ENCODE results near the gene RNF11. TPM values are rescaled to one million over a fixed set of nuclear protein-coding genes. Genes with fewer than 3 reads are reported as not detected.

Gene RNF11
- total RNA-seq, 1 donor from 2014 or later = 94.0 TPM

GRCh38 chr1:51238034-51238403 is 1.9 kb downstream of the RNF11 start:
- Histone ChIP-seq H3K9me3 (no peaks in the 10 kb centered on the region), H3K27ac (peak overlapping the region; percentile 93), H3K4me1 (peaks cover 44% of the 10 kb centered on the region), H3K4me3 (peak overlapping the region; percentile 91), H3K27me3 (no peaks in the 10 kb centered on the region), H3K36me3 (no peaks in the 10 kb centered on the region)
- DNase-seq (no peak), ATAC-seq (no peak)
- no peak for TF ChIP-seq CTCF (IDR thresholded peaks at IDR 0.05)
- intact Hi-C loops (cut with DNase I) = no loop called here

DNA sequence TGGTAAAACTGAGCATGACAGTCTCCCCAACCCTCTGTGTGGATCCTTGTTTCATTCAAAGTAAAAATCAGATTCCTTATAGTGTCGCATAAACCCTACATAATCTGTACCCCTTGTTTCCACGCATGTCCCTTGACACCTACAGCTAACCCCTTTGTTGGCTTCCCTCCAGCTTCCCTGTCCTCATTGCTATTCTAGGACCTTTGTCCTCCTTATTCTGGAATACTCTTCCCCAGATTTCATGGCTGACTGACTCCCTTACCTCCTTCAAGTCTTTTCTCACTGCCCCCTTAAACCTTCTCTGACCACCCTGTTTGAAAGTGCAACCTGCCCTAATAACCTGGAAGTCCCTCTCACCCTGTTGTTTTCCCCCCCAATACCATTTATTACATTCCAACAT is 4.0 kb downstream of the RNF11 start:
- peaks cover 38% of the 10 kb centered on the region for H3K4me1 ChIP-seq
- ATAC-seq = no peak
- DNase-seq = no peak
- TF ChIP-seq CTCF (IDR thresholded peaks at IDR 0.05) = no peak
- no peaks in the 10 kb centered on the region for H3K27me3 ChIP-seq
- H3K36me3 ChIP-seq = no peaks in the 10 kb centered on the region
- H3K27ac ChIP-seq = no peak overlapping the region
- no peak overlapping the region for H3K4me3 ChIP-seq
- no peaks in the 10 kb centered on the region for H3K9me3 ChIP-seq
- intact Hi-C loops (cut with DNase I) = no loop called here

DNA sequence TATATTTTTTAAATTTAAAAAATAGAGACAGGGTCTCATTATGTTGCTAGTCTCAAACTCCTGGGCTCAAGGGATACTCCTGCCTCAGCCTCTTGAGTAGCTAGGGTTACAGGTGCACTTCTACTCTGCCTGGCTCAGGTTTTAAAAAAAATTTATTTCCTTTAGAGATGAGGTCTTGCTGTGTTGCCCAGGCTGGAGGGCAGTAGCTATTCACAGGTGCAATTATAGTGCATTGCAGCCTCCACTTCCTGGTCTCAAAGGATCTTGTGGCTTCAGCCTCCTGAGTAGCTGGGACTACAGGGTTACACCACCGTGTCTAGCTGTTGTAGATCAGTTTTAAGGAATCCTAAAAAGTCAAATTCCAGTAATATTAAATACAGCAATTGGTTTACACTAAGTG is 5.0 kb downstream of the RNF11 start:
- Histone ChIP-seq H3K9me3 (no peaks in the 10 kb centered on the region), H3K4me3 (no peak overlapping the region), H3K36me3 (no peaks in the 10 kb centered on the region), H3K27ac (no peak overlapping the region), H3K4me1 (peaks cover 33% of the 10 kb centered on the region), H3K27me3 (no peaks in the 10 kb centered on the region)
- intact Hi-C loops (cut with DNase I) = no loop called here
- DNase-seq (no peak), ATAC-seq (no peak)
- no peak for TF ChIP-seq CTCF (IDR thresholded peaks at IDR 0.05)

DNA sequence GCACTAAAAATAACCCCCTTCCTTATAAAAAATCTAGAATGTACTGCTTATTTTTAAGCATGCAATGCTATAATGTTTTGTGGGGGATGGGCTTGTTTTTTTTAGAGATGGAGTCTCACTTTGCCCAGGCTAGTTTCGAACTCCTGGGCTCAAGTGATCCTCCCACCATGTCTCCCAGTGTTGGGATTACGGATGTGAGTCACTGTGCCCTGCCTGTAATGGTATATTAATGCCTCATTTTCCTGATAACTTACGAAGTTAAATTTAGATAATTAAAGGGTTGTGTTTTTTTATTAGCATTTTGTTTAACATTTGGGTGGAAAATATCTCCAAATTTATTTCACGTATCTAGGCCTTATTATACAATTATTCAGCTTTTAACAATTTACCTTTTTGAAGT is 6.5 kb downstream of the RNF11 start:
- H3K27me3 ChIP-seq = no peaks in the 10 kb centered on the region
- no peak for TF ChIP-seq CTCF (IDR thresholded peaks at IDR 0.05)
- no peak overlapping the region for H3K27ac ChIP-seq
- no peaks in the 10 kb centered on the region for H3K36me3 ChIP-seq
- ATAC-seq (no peak), DNase-seq (no peak)
- no peak overlapping the region for H3K4me3 ChIP-seq
- no peaks in the 10 kb centered on the region for H3K9me3 ChIP-seq
- H3K4me1 ChIP-seq = peaks cover 42% of the 10 kb centered on the region
- intact Hi-C loops (cut with DNase I) = no loop called here

GRCh38 chr1:51247022-51247421 is 10.9 kb downstream of the RNF11 start:
- Histone ChIP-seq H3K27ac (no peak overlapping the region), H3K4me3 (no peak overlapping the region), H3K4me1 (peaks cover 10% of the 10 kb centered on the region), H3K9me3 (no peaks in the 10 kb centered on the region), H3K36me3 (no peaks in the 10 kb centered on the region), H3K27me3 (no peaks in the 10 kb centered on the region)
- TF ChIP-seq CTCF (IDR thresholded peaks at IDR 0.05) = no peak
- intact Hi-C loops (cut with DNase I) = no loop called here
- DNase-seq = no peak
- no peak for ATAC-seq

- no peaks in the 10 kb centered on the region for H3K9me3 ChIP-seq
These were observed 11.4 kb downstream of the RNF11 start for GRCh38 chr1:51247499-51247898.

More at GRCh38 chr1:51247499-51247898, 11.4 kb downstream of the RNF11 start:
- DNase-seq (no peak), ATAC-seq (no peak)
- Histone ChIP-seq H3K36me3 (no peaks in the 10 kb centered on the region), H3K4me1 (peaks cover 10% of the 10 kb centered on the region), H3K27ac (no peak overlapping the region), H3K4me3 (no peak overlapping the region), H3K27me3 (no peaks in the 10 kb centered on the region)
- intact Hi-C loops (cut with DNase I) = no loop called here
- TF ChIP-seq CTCF (IDR thresholded peaks at IDR 0.05) = no peak
